AG04450 (cell line): ENCODE data around the gene AQP6. TPM values are rescaled to one million over a fixed set of nuclear protein-coding genes. Genes with fewer than 3 reads are reported as not detected.

ENCODE experiments used
- CTCF ChIA-PET: fragments of 300-600, 350-600 bp; formaldehyde crosslinking; extraction: SDS; loops from one replicate; lab custom pipeline; 2022; ENCODE audit warnings: antibody characterized with exemption, inconsistent platforms; lab: Charles Lee
- POLR2A ChIA-PET: fragments of 350-600 bp; formaldehyde crosslinking; extraction: SDS; loops from one replicate; lab custom pipeline; 2021; ENCODE audit warnings: antibody characterized with exemption, inconsistent platforms; lab: Yijun Ruan, JAX
- DNase-seq: peaks from one replicate; pipeline ENCODE4 v3.0.0-alpha.2; 2011; ENCODE audit warnings: low read depth, low spot score
- H3K27ac ChIP-seq: one replicate; pipeline ENCODE4 v1.5.1; 2012; ENCODE audit warnings: low read depth, low read length, control low read depth
- H3K27me3 ChIP-seq: one replicate; pipeline ENCODE4 v1.6.0; 2012; ENCODE audit warnings: low read length; ENCODE audit not compliant: control insufficient read depth, insufficient read depth
- H3K4me3 ChIP-seq: 2 replicates; pipeline ENCODE4 v1.5.1; 2011; ENCODE audit warnings: mild to moderate bottlenecking, low read depth, low read length, control low read depth
- H3K9me3 ChIP-seq: 2 replicates; pipeline ENCODE4 v1.5.1; 2012; ENCODE audit warnings: low read length; ENCODE audit not compliant: control insufficient read depth, insufficient read depth
- CTCF ChIP-seq: IDR thresholded peaks from 2 replicates; pipeline ENCODE4 v1.5.1; 2011; ENCODE audit warnings: low read depth, low read length, control low read depth, inconsistent platforms
- polyA plus RNA-seq: library from polyadenylated mRNA; depleted of rRNA; stranded (reverse); fragments of >200 nt; gene quantifications from 2 replicates; pipeline ENCODE4 v1.2.3, GENCODE V29; 2011

Gene AQP6
- polyA plus RNA-seq, 1 experiment: not detected

- H3K4me3 ChIP-seq: no peak overlapping the region
- H3K27ac ChIP-seq: no peak overlapping the region
- TF ChIP-seq CTCF: no peak
- ChIA-PET POLR2A (interaction anchor here (0.8 kb wide), 1 partner anchor 196 kb away, joined by 3 read pairs; the partner anchor contains the start of gene TMBIM6), CTCF (interaction anchor here (0.8 to 2.8 kb wide), 2 partner anchors 8 to 10 kb away, joined by 3 to 30 read pairs; no protein-coding TSS in a partner anchor)
- DNase-seq: no peak
- no peaks in the 10 kb centered on the region for H3K27me3 ChIP-seq
- H3K9me3 ChIP-seq: no peaks in the 10 kb centered on the region
Measured at GRCh38 chr12:49937639-49938300, 35.0 kb upstream of the AQP6 start.

- no peak for TF ChIP-seq CTCF
- ChIA-PET CTCF (no interaction called here), POLR2A (interaction anchor here (0.7 kb wide), 1 partner anchor 30 kb away, joined by 4 read pairs; no protein-coding TSS in a partner anchor)
- Histone ChIP-seq H3K27ac (no peak overlapping the region), H3K9me3 (no peaks in the 10 kb centered on the region), H3K4me3 (no peak overlapping the region), H3K27me3 (peaks cover 4% of the 10 kb centered on the region)
- DNase-seq: no peak
Measured at GRCh38 chr12:49939307-49939706, 33.4 kb upstream of the AQP6 start.

- TF ChIP-seq CTCF: no peak
- Histone ChIP-seq H3K27me3 (peaks cover 4% of the 10 kb centered on the region), H3K27ac (no peak overlapping the region), H3K4me3 (no peak overlapping the region), H3K9me3 (no peaks in the 10 kb centered on the region)
- POLR2A ChIA-PET: interaction anchor here (0.7 kb wide), 1 partner anchor 29 kb away, joined by 4 read pairs; no protein-coding TSS in a partner anchor
- DNase-seq: no peak
- CTCF ChIA-PET: no interaction called here
Measured at GRCh38 chr12:49939707-49940106, 33.0 kb upstream of the AQP6 start.

- no peak for DNase-seq
- ChIA-PET POLR2A (no interaction called here), CTCF (interaction anchor here (1.6 kb wide), 1 partner anchor 9 kb away, joined by 8 read pairs; no protein-coding TSS in a partner anchor)
- Histone ChIP-seq H3K4me3 (no peak overlapping the region), H3K27ac (no peak overlapping the region), H3K27me3 (peaks cover 4% of the 10 kb centered on the region), H3K9me3 (no peaks in the 10 kb centered on the region)
- TF ChIP-seq CTCF: no peak
Measured at GRCh38 chr12:49941556-49942511, 30.9 kb upstream of the AQP6 start.
